OCI-LY7 (cell line): ENCODE measurements around the gene EBP. TPM values are rescaled to one million over a fixed set of nuclear protein-coding genes. Genes with fewer than 3 reads are reported as not detected.

ENCODE experiments used
- BruUV-seq: library from RNA; stranded (reverse); fragments of 400-500 nt; replicated peaks from 2 replicates; lab custom pipeline; 2021; lab: Mats Ljungman, UMichigan
- CTCF ChIA-PET: fragments of 300-600 bp; sonication (Branson Sonifier 250); formaldehyde crosslinking; loops from one replicate; lab custom pipeline; 2022; ENCODE audit warnings: antibody characterized with exemption; ENCODE audit not compliant: unreplicated experiment; lab: Charles Lee
- POLR2A ChIA-PET: fragments of 300-600 bp; sonication (Branson Sonifier 250); formaldehyde crosslinking; loops from one replicate; lab custom pipeline; 2022; ENCODE audit warnings: antibody characterized with exemption; lab: Charles Lee
- DNase-seq: peaks from one replicate; pipeline ENCODE4 v3.0.0-alpha.2; 2015; ENCODE audit warnings: low spot score
- H2AFZ ChIP-seq: fragments of 200-600 bp; sonication (generic), shearing (Covaris generic); 2 replicates; pipeline ENCODE4 v1.6.1; 2014; ENCODE audit warnings: mild to moderate bottlenecking, antibody characterized with exemption, low read length, moderate library complexity
- H3K27ac ChIP-seq: fragments of 200-600 bp; sonication (generic); 2 replicates; pipeline ENCODE4 v1.5.1; 2014; ENCODE audit warnings: mixed run types, low read depth, mild to moderate bottlenecking, moderate library complexity, low read length, inconsistent platforms; ENCODE audit not compliant: poor library complexity, severe bottlenecking
- H3K36me3 ChIP-seq: fragments of 200-600 bp; sonication (generic); 2 replicates; pipeline ENCODE4 v1.6.1; 2014; ENCODE audit warnings: mild to moderate bottlenecking, antibody characterized with exemption, low read length, moderate library complexity, mixed read lengths; ENCODE audit not compliant: insufficient read depth
- H3K4me1 ChIP-seq: fragments of 200-600 bp; sonication (generic); 2 replicates; pipeline ENCODE4 v1.5.1; 2014; ENCODE audit warnings: mild to moderate bottlenecking, low read length; ENCODE audit not compliant: insufficient read depth, poor library complexity, severe bottlenecking
- H3K4me2 ChIP-seq: fragments of 200-600 bp; sonication (generic); 2 replicates; pipeline ENCODE4 v1.6.1; 2014; ENCODE audit warnings: mild to moderate bottlenecking, low read length
- H3K4me3 ChIP-seq: fragments of 200-600 bp; sonication (generic); 2 replicates; pipeline ENCODE4 v1.5.1; 2014; ENCODE audit warnings: mild to moderate bottlenecking, low read depth, low read length; ENCODE audit not compliant: poor library complexity, severe bottlenecking
- H3K79me2 ChIP-seq: fragments of 200-600 bp; sonication (generic); 2 replicates; pipeline ENCODE4 v1.6.1; 2016; ENCODE audit warnings: low read depth, mild to moderate bottlenecking, low read length, moderate library complexity, mixed read lengths; ENCODE audit not compliant: insufficient read depth
- H3K9me2 ChIP-seq: fragments of 200-600 bp; sonication (generic); 2 replicates; pipeline ENCODE4 v1.6.1; 2016; ENCODE audit warnings: mild to moderate bottlenecking, low read length, mixed read lengths; ENCODE audit not compliant: insufficient read depth
- H3K9me3 ChIP-seq: fragments of 200-600 bp; sonication (generic); 2 replicates; pipeline ENCODE4 v1.6.1; 2014; ENCODE audit warnings: mild to moderate bottlenecking, mixed run types, low read length, mixed read lengths
- H4K20me1 ChIP-seq: fragments of 200-600 bp; sonication (generic); 2 replicates; pipeline ENCODE4 v1.6.1; 2014; ENCODE audit warnings: mild to moderate bottlenecking, antibody characterized with exemption, low read length, moderate library complexity, mixed read lengths; ENCODE audit not compliant: insufficient read depth
- CTCF ChIP-seq: fragments of 200-600 bp; sonication (generic); conservative IDR thresholded peaks from 2 replicates; pipeline ENCODE4 v1.5.1; 2014; ENCODE audit warnings: mild to moderate bottlenecking, antibody characterized with exemption, low read length, moderate library complexity, mixed read lengths
- EZH2phosphoT487 ChIP-seq: fragments of 200-600 bp; sonication (generic); IDR thresholded peaks from 2 replicates; pipeline ENCODE4 v1.6.1; 2018; ENCODE audit warnings: low read depth, borderline replicate concordance, mild to moderate bottlenecking, mixed run types, antibody characterized with exemption, low read length, moderate library complexity, mixed read lengths
- intact Hi-C: fragments of 100-400 bp; cut with micrococcal nuclease; formaldehyde crosslinking; loops from one replicate; pipeline ENCODE4 v1.10.0; 2022; ENCODE audit not compliant: unreplicated experiment
- total RNA-seq, 2 experiments: library from RNA; depleted of rRNA in 1 of 2; stranded (reverse); fragments of >200 nt in 1 of 2; shearing (Covaris generic) in 1 of 2; gene quantifications; 2 replicates each; pipeline ENCODE4 v1.2.3, GENCODE V29; 2014 to 2022

The EBP gene
- total RNA-seq, 2 experiments from 2014 or later, result 94.4 to 126 TPM

DNA sequence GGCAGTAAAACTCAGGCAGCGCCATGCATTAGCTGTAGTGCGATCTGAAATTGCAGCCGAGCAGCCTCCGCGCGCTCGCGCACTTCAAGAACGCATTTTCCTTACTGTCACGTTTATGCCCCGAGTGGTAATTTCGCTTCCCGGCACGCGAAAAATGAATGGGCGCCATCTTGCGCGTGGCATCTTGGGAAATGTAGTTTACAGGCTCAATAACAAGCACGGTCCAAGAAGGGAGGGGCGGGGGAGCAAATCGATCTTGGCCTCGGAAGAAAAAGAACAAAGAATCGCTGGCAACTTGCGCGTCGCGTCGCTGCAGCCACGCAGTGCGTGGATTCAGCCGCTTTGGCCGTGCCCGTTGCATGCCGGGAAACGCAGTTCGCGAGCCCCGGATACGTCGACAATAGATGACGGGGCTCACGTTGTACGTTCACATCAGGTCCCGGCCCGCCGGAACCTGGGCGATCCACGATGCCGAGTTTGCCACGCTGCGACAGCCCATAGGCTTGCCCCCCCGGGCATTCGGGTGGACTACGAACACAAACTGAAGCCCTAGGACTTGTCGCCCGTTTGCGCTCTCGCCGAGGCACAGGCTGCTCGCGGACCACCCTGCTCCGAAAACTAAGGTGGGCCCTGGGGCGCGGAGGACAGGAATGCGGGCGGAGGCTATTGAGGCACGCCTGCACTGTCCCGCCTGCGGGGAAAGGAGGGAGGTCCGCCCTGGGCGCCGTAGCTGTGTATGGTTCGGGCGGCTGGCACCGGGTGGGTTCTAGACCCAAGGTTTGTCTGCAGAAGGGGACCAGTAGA lies 45.6 kb upstream of the EBP start, which contains the start of gene FTSJ1:
FTSJ1 (plus strand) TSS at position 426 of the 804 bp plus-strand sequence. CDS start 1,849 bp downstream, outside the sequence.
- ChIA-PET CTCF (no interaction called here), POLR2A (no interaction called here)
- Histone ChIP-seq H3K4me2 (peak within 1 kb of the TSS; percentile 97), H3K9me2 (no peaks in the 10 kb centered on the region), H3K27ac (peak within 1 kb of the TSS; percentile 66), H3K9me3 (no peaks in the 10 kb centered on the region), H2AFZ (peak within 1 kb of the TSS; percentile 91), H3K79me2 (peaks cover 37% of the 10 kb centered on the region), H3K4me1 (peaks cover 19% of the 10 kb centered on the region), H3K36me3 (peaks cover 30% of the 10 kb centered on the region), H4K20me1 (no peaks in the 10 kb centered on the region), H3K4me3 (peak within 1 kb of the TSS; percentile 91)
- peak; percentile 85 for DNase-seq
- intact Hi-C loops, result loop anchor here (2.0 to 5.0 kb wide), 3 partner anchors 46 to 121 kb away; partner anchors contain the start of genes EBP, RBM3 and WDR13
- no TSS peak for BruUV-seq
- no peak for TF ChIP-seq EZH2phosphoT487
- no peak for TF ChIP-seq CTCF

DNA sequence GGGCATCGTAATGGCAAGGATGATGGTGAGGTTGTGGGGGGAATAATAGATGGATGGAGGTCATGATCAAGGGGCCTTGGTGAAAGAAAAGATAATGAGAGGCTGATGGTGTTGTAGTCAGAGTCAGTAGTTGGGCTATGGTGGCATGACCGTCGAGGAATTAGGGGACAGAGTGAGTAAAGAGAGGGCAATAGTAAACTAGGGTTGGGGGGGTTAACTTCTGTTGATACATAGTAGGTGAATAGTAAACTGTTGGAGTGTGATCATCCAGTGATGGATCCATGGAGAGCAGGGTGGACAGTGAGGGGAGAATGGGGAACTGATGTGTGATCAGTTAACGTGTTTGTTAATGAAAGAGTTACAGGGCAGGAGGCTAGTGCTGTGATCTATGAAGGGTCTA lies 44.7 kb upstream of the EBP start:
- H3K4me2 ChIP-seq, result peak overlapping the region; percentile 81
- H4K20me1 ChIP-seq, result no peaks in the 10 kb centered on the region
- no peaks in the 10 kb centered on the region for H3K9me3 ChIP-seq
- DNase-seq, result no peak
- TF ChIP-seq EZH2phosphoT487 (no peak), CTCF (no peak)
- H3K4me3 ChIP-seq, result peak overlapping the region; percentile 91
- no peak overlapping the region for H2AFZ ChIP-seq
- H3K27ac ChIP-seq, result no peak overlapping the region
- ChIA-PET POLR2A (no interaction called here), CTCF (no interaction called here)
- H3K79me2 ChIP-seq, result peaks cover 37% of the 10 kb centered on the region
- H3K4me1 ChIP-seq, result peaks cover 19% of the 10 kb centered on the region
- intact Hi-C loops, result loop anchor here (5.0 kb wide), 2 partner anchors 45 to 95 kb away; partner anchors contain the start of genes EBP and RBM3
- H3K36me3 ChIP-seq, result peaks cover 39% of the 10 kb centered on the region
- no TSS peak for BruUV-seq
- no peaks in the 10 kb centered on the region for H3K9me2 ChIP-seq
